Keratinocyte (primary cell): ENCODE measurements around the gene PTPRN2. TPM values are rescaled to one million over a fixed set of nuclear protein-coding genes. Genes with fewer than 3 reads are reported as not detected.

Experiments used
- DNase-seq: peaks from one replicate; pipeline ENCODE4 v3.0.0-alpha.2; 2011; ENCODE audit warnings: low read depth, missing footprints, low spot score
- FAIRE-seq: peaks from 2 replicates; lab custom pipeline; 2011; peaks lifted over from hg19 to GRCh38; lab: Jason Lieb, UNC
- H2AFZ ChIP-seq: 2 replicates; pipeline ENCODE4 v1.6.0; 2012; ENCODE audit warnings: low read length, control low read depth, inconsistent platforms; ENCODE audit not compliant: control insufficient read depth
- H3K27ac ChIP-seq: 2 replicates; pipeline ENCODE4 v1.5.1; 2011; ENCODE audit warnings: low read length; ENCODE audit not compliant: control insufficient read depth, insufficient read depth
- H3K27me3 ChIP-seq: 3 replicates; pipeline ENCODE4 v1.6.0; 2011; ENCODE audit warnings: low read length; ENCODE audit not compliant: control insufficient read depth, insufficient read depth; ENCODE audit errors: extremely low read depth
- H3K36me3 ChIP-seq, 2 experiments: 2 replicates in 1 of 2; 3 replicates in 1 of 2; pipeline ENCODE4 v1.5.1; 2011; ENCODE audit warnings: low read length in 2 of 2, mild to moderate bottlenecking in 1 of 2; ENCODE audit not compliant: control insufficient read depth in 2 of 2, insufficient read depth in 2 of 2; ENCODE audit errors: extremely low read depth in 1 of 2
- H3K4me1 ChIP-seq: 3 replicates; pipeline ENCODE4 v1.5.1; 2011; ENCODE audit warnings: low read length; ENCODE audit not compliant: control insufficient read depth, insufficient read depth; ENCODE audit errors: extremely low read depth
- H3K4me2 ChIP-seq: 3 replicates; pipeline ENCODE4 v1.6.0; 2011; ENCODE audit warnings: low read depth, low read length; ENCODE audit not compliant: control insufficient read depth, insufficient read depth; ENCODE audit errors: extremely low read depth
- H3K4me3 ChIP-seq, 3 experiments: fragments of 200-600 bp in 1 of 3; sonication (generic) in 1 of 3; 2 replicates in 2 of 3; 3 replicates in 1 of 3; pipeline ENCODE4 v1.5.1; 2011 to 2016; ENCODE audit warnings: low read length in 3 of 3, mild to moderate bottlenecking in 3 of 3, control low read depth in 2 of 3, inconsistent platforms in 1 of 3, low read depth in 1 of 3, mixed read lengths in 1 of 3, mixed run types in 1 of 3, moderate library complexity in 1 of 3; ENCODE audit not compliant: control insufficient read depth in 2 of 3, insufficient read depth in 2 of 3; ENCODE audit errors: extremely low read depth in 1 of 3
- H3K79me2 ChIP-seq: 2 replicates; pipeline ENCODE4 v1.6.0; 2012; ENCODE audit warnings: low read length; ENCODE audit not compliant: control insufficient read depth, insufficient read depth
- H3K9ac ChIP-seq: 3 replicates; pipeline ENCODE4 v1.6.0; 2011; ENCODE audit warnings: low read length; ENCODE audit not compliant: control insufficient read depth, insufficient read depth; ENCODE audit errors: extremely low read depth
- H3K9me1 ChIP-seq: 3 replicates; pipeline ENCODE4 v1.6.0; 2011; ENCODE audit warnings: low read length; ENCODE audit not compliant: control insufficient read depth, insufficient read depth; ENCODE audit errors: extremely low read depth
- H3K9me3 ChIP-seq: 2 replicates; pipeline ENCODE4 v1.5.1; 2012; ENCODE audit warnings: low read depth, low read length; ENCODE audit not compliant: control insufficient read depth
- H4K20me1 ChIP-seq: 3 replicates; pipeline ENCODE4 v1.6.0; 2011; ENCODE audit warnings: low read length; ENCODE audit not compliant: control insufficient read depth, insufficient read depth; ENCODE audit errors: extremely low read depth
- CTCF ChIP-seq, 3 experiments: IDR thresholded peaks in 1 of 3; conservative IDR thresholded peaks in 1 of 3; optimal IDR thresholded peaks in 1 of 3; 2 replicates in 2 of 3; 3 replicates in 1 of 3; pipeline versions ENCODE3 to v1.5.1; 2011; ENCODE audit warnings: low read length in 3 of 3, mild to moderate bottlenecking in 3 of 3, moderate library complexity in 2 of 3, control low read depth in 1 of 3, inconsistent platforms in 1 of 3; ENCODE audit not compliant: insufficient read depth in 2 of 3; ENCODE audit errors: extremely low read depth in 1 of 3
- EZH2 ChIP-seq: IDR thresholded peaks from one replicate; pipeline ENCODE4 v1.6.1; 2012; ENCODE audit warnings: inconsistent platforms, mild to moderate bottlenecking, low read length, moderate library complexity
- dilution Hi-C: fragments of 300-500 bp; cut with MboI; formaldehyde crosslinking; loops from one replicate; pipeline ENCODE4 v1.7.0; 2020; ENCODE audit warnings: low sequenced_read_pairs; ENCODE audit not compliant: extremely low pct_ligation_motif_present
- polyA plus RNA-seq, 5 experiments: library from polyadenylated mRNA; depleted of rRNA in 3 of 5; stranded (reverse) in 3 of 5; stranded (forward) in 1 of 5; unstranded in 1 of 5; fragments of >200 nt; gene quantifications; 1 replicate in 1 of 5; 2 replicates in 3 of 5; 3 replicates in 1 of 5; pipeline versions ENCODE4 v1.2.1 to v1.2.3, GENCODE V29; 2011 to 2012; ENCODE audit warnings: missing spikeins in 2 of 5, low read depth in 1 of 5, low replicate concordance in 1 of 5

PTPRN2 gene
- polyA plus RNA-seq, 1 donor (not counting 4 experiments of a cell fraction or from before 2014, with no cell fraction given) = not detected

DNA sequence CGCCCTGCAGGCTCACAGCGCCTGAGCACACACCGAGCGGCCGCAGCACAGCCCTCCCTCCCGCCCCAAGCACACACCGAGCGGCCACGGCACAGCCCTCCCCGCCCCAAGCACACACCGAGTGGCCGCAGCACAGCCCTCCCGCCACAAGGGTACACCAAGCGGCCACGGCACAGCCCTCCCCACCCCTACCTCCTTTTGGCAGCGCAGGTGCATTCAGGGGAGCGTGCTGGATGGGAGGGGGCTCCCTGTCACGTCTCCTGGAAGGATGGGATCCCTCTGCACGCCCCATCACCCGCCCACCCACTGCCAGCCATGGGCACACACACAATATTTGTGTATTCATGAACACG lies 768.2 kb downstream of the PTPRN2 start:
- FAIRE-seq (no peak), DNase-seq (no peak)
- Histone ChIP-seq H3K9me1 (no peaks in the 10 kb centered on the region), H3K79me2 (no peaks in the 10 kb centered on the region), H4K20me1 (no peaks in the 10 kb centered on the region), H3K9ac (no peak overlapping the region), H3K9me3 (peaks cover 27% of the 10 kb centered on the region), H3K27ac (no peak overlapping the region), H3K36me3 (no peaks in the 10 kb centered on the region), H3K27me3 (no peaks in the 10 kb centered on the region), H3K4me3 (no peak overlapping the region), H3K4me1 (no peaks in the 10 kb centered on the region), H3K4me2 (no peak overlapping the region), H2AFZ (no peak overlapping the region)
- dilution Hi-C loops = no loop called here
- no peak for TF ChIP-seq CTCF (optimal IDR thresholded peaks at IDR 0.05 in 1 of 3, IDR thresholded peaks at IDR 0.05 in 1 of 3, conservative IDR thresholded peaks at IDR 0.05 in 1 of 3; ENCODE audit: extremely low read depth in 1 of 3, insufficient read depth in 2 of 3, low read length in 3 of 3)
- no peak for TF ChIP-seq EZH2

DNA sequence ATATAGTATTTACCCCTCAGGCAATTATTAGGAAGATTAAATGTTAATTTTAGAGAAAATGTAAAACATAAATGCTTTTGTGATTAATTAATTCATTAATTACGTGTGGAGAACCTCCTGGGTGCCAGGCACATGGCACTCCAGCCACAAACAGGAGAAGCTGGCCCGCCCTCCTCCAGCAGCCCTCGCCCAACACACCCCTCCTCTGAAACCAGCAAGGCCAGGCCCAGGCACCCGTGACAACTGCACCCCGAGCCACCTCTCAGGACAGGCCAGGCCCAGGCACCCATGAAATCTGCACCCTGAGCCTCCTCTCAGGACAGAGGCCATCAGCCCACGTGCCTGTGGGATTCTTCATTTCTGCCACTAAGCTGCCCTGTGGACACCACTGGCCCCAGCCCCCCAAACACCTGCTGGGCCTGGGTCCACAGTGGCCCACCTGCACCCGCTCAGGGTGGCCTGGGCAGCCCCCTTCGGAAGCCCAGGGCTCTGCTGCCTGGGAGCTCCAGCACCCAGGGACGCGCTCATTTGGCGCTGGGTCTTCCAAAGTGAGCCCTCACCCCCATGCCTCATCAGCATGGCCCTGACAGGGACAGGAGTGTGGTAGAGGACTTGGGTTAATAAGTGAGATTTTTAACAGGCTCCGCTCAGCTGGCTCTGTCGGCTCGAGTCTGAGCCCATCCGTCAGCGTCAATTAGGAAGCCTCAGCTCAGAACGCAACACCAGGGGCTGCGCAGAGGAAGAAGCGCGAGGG lies 768.7 kb downstream of the PTPRN2 start:
- Histone ChIP-seq H3K79me2 (no peaks in the 10 kb centered on the region), H3K4me3 (no peak overlapping the region), H3K9me1 (no peaks in the 10 kb centered on the region), H3K4me2 (no peak overlapping the region), H3K27ac (no peak overlapping the region), H3K36me3 (no peaks in the 10 kb centered on the region), H3K9me3 (peaks cover 23% of the 10 kb centered on the region), H4K20me1 (no peaks in the 10 kb centered on the region), H2AFZ (no peak overlapping the region), H3K27me3 (no peaks in the 10 kb centered on the region), H3K9ac (no peak overlapping the region), H3K4me1 (no peaks in the 10 kb centered on the region)
- FAIRE-seq (no peak), DNase-seq (no peak)
- dilution Hi-C loops = no loop called here
- TF ChIP-seq EZH2 = no peak
- TF ChIP-seq CTCF (optimal IDR thresholded peaks at IDR 0.05 in 1 of 3, IDR thresholded peaks at IDR 0.05 in 1 of 3, conservative IDR thresholded peaks at IDR 0.05 in 1 of 3; ENCODE audit: extremely low read depth in 1 of 3, insufficient read depth in 2 of 3, low read length in 3 of 3) = no peak
